Stimulated activated CD8-positive, alpha-beta memory T cell treated with anti-CD3 and anti-CD28 coated beads, Interleukin-7, amount 100 ng/mL, for 48 hours (primary cell): ENCODE results near the gene PPME1.

ENCODE experiments used
- DNase-seq, 2 donors: peaks; one replicate each; pipeline ENCODE4 v3.0.0-alpha.2; 2020; ENCODE audit warnings: low read depth in 1 of 2; ENCODE audit errors: extremely low read depth in 1 of 2

Gene PPME1

GRCh38 chr11:74157169-74157568 lies 13.9 kb upstream of the PPME1 start:
- DNase-seq, result no peak

- DNase-seq, result no peak
These were observed 11.4 kb upstream of the PPME1 start for GRCh38 chr11:74159642-74160041.

- DNase-seq, result no peak
These were observed 8.2 kb upstream of the PPME1 start for GRCh38 chr11:74162681-74163467.

GRCh38 chr11:74168838-74169237 lies 2.3 kb upstream of the PPME1 start:
- DNase-seq, result no peak

GRCh38 chr11:74169738-74170458 lies 1.2 kb upstream of the PPME1 start:
- no peak for DNase-seq

GRCh38 chr11:74171630-74171968 lies 510 bp downstream of the PPME1 start:
- DNase-seq, result no peak

- DNase-seq, result no peak
These were observed 908 bp downstream of the PPME1 start for GRCh38 chr11:74171997-74172396.

- DNase-seq, result no peak
These were observed 4.8 kb downstream of the PPME1 start for GRCh38 chr11:74175920-74176319.

GRCh38 chr11:74179234-74180052 lies 8.4 kb downstream of the PPME1 start:
- no peak for DNase-seq

GRCh38 chr11:74182635-74183034 lies 11.5 kb downstream of the PPME1 start:
- DNase-seq, result no peak

- DNase-seq, result no peak
These were observed 14.2 kb downstream of the PPME1 start for GRCh38 chr11:74185285-74185684.

GRCh38 chr11:74185695-74186094 lies 14.6 kb downstream of the PPME1 start:
- no peak for DNase-seq

- DNase-seq, result no peak
These were observed 24.7 kb downstream of the PPME1 start for GRCh38 chr11:74195828-74196227.

GRCh38 chr11:74196781-74197486 lies 25.8 kb downstream of the PPME1 start:
- DNase-seq, result no peak

GRCh38 chr11:74203966-74204365 lies 32.9 kb downstream of the PPME1 start:
- DNase-seq, result no peak

- no peak for DNase-seq
These were observed 33.6 kb downstream of the PPME1 start for GRCh38 chr11:74204701-74205100.

- DNase-seq, result no peak
These were observed 34.1 kb downstream of the PPME1 start for GRCh38 chr11:74205181-74205580.

- no peak for DNase-seq
These were observed 35.7 kb downstream of the PPME1 start for GRCh38 chr11:74206746-74207145.

- DNase-seq, result no peak
These were observed 37.4 kb downstream of the PPME1 start for GRCh38 chr11:74208507-74208906.

- DNase-seq, result no peak
These were observed 41.4 kb downstream of the PPME1 start for GRCh38 chr11:74212533-74212932.

- no peak for DNase-seq
These were observed 49.3 kb downstream of the PPME1 start for GRCh38 chr11:74220376-74220775.
